ENCODE measurements around the gene MRPL54. TPM values are rescaled to one million over a fixed set of nuclear protein-coding genes. Genes with fewer than 3 reads are reported as not detected.
A peak's percentile ranks its signal among the peaks of the same experiment; 100 is the strongest.

MRPL54 gene
- total RNA-seq, 2 donors from 2014 or later, result 81.0 to 84.4 TPM

DNA sequence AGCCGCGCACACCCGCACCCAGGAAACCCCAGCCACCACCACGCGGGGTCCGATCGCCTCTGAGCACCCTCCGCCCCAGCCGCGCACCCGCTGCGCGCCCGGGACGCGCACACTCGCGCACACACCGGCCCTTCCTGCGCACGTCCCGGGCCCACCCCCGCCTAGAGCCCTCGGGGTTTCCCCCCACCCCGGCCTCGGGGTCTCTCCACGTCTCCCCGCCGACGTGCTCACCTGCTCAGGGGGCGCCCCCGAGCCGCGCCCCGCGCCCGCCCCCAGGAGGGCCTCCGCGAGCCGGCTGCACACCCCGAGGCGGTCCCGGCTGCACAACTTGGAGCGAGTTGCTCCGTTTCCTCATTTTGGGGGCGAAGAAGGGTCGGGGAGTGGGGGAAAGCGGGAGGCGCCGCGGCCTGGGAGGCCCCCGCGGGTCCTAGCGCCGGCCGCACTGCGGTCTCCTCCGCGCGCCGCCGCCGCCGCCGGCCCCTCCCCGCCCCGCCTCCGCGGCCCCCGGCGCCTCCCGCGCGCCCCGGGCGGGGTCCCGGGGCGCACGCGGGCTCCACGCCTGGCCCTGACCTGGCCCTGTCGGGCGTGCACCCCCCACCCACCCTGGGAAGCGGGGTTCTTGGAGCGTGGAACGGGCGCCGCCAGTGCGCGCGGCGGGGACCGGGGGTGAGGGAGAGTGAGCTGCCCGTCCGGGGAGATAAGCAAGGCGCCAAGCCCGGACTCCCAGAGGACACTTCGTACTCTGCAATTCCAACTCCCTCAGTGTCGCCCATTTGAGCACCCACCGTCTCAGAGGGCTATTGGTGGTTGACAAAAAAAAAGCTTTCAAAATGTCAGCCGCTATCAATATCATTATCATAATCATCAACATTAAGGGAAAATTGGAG lies 23.7 kb downstream of the MRPL54 start, which contains the start of gene MATK:
Gene MATK, minus strand, starts transcription at position 444 of the 887 bp plus-strand sequence. CDS start 1,246 bp downstream, outside the sequence.
- no peaks in the 10 kb centered on the region for H3K36me3 ChIP-seq
- H3K27ac ChIP-seq, result no peak within 1 kb of the TSS
- TF ChIP-seq, protein P1, sequence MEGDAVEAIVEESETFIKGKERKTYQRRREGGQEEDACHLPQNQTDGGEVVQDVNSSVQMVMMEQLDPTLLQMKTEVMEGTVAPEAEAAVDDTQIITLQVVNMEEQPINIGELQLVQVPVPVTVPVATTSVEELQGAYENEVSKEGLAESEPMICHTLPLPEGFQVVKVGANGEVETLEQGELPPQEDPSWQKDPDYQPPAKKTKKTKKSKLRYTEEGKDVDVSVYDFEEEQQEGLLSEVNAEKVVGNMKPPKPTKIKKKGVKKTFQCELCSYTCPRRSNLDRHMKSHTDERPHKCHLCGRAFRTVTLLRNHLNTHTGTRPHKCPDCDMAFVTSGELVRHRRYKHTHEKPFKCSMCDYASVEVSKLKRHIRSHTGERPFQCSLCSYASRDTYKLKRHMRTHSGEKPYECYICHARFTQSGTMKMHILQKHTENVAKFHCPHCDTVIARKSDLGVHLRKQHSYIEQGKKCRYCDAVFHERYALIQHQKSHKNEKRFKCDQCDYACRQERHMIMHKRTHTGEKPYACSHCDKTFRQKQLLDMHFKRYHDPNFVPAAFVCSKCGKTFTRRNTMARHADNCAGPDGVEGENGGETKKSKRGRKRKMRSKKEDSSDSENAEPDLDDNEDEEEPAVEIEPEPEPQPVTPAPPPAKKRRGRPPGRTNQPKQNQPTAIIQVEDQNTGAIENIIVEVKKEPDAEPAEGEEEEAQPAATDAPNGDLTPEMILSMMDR (IDR thresholded peaks at IDR 0.05), result no peak
- peaks cover 14 to 25% of the 10 kb centered on the region in 2 donors for H3K9me3 ChIP-seq
- peaks cover 0 to 9% of the 10 kb centered on the region in 2 donors for H3K4me1 ChIP-seq
- H3K4me3 ChIP-seq, result peak within 1 kb of the TSS; percentile 23 to 39
- no peak for DNase-seq (ENCODE audit: low spot score)
- H3K27me3 ChIP-seq, result peaks cover 0 to 7% of the 10 kb centered on the region in 2 donors

DNA sequence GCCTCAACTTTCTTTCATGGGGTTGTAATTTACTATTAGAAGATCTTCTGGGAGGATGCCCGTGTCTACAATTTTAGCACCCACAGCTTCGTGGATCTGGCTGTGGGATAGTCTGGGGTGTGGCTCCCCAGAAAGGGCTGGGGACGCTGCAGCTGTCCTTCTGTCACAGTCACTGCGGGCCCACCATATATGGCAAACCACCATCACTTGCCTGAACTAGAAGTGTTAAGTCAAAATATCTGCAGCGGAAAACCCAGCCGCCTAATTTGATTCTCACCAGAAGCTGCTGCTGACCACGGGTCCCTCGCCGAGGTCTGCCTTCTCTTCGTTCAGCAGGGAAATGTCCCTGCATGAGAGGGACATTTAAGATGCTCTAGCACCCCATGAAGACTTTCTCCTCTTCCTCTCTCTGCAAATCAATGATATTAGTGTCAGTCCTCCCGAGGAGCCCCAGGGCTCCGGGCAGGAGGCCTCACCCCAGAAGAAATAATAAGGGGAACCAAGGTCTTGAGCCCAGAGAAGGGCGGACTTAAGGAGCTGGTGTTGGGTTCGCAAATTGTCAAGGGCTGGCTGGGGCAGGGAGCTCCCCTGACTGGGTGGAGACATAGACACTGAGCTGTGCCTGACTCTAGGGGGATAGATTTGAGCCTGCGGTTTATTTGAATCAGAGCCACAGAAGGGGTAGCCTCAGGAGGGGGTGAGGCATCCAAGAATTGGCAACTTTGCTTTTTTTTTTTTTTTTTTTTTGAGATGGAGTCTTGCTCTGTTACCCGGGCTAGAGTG lies 26.7 kb downstream of the MRPL54 start:
- peaks cover 0 to 9% of the 10 kb centered on the region in 2 donors for H3K4me1 ChIP-seq
- H3K36me3 ChIP-seq, result no peaks in the 10 kb centered on the region
- peaks cover 0 to 8% of the 10 kb centered on the region in 2 donors for H3K9me3 ChIP-seq
- peaks cover 0 to 4% of the 10 kb centered on the region in 2 donors for H3K27me3 ChIP-seq
- no peak for DNase-seq (ENCODE audit: low spot score)
- TF ChIP-seq, protein P1 (IDR thresholded peaks at IDR 0.05), result no peak
- no peak overlapping the region for H3K4me3 ChIP-seq
- no peak overlapping the region for H3K27ac ChIP-seq

DNA sequence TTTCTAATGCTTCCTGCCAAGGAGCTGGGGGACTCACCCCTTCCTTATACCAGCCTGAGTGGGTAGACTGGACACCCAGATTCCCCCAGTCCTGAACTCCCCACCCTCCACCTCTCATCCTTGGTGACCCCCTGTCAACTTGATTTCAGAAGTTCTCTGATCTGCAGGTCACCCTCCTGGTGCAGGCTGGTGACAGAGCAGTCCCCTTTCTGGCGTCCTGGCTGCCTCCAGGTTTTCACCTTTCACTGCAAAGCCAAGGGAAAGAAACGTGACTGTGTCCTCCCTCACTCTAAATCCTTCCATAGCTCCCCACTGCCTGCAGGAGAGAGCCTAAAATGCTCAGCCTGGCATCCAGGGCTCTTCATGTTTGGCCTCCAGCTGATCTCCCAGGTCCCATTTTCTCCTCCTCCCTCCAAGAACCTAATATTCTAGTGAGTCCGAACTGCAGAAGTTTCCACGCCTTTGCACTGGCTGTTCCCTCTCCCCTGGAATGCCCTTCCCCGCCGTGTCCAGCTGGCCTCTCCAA lies 27.8 kb downstream of the MRPL54 start:
- Histone ChIP-seq H3K9me3 (peaks cover 0 to 8% of the 10 kb centered on the region in 2 donors), H3K4me1 (peaks cover 0 to 8% of the 10 kb centered on the region in 2 donors), H3K27ac (no peak overlapping the region), H3K4me3 (no peak overlapping the region), H3K27me3 (no peaks in the 10 kb centered on the region), H3K36me3 (no peaks in the 10 kb centered on the region)
- no peak for DNase-seq (ENCODE audit: low spot score)
- TF ChIP-seq, protein P1 (IDR thresholded peaks at IDR 0.05), result no peak

DNA sequence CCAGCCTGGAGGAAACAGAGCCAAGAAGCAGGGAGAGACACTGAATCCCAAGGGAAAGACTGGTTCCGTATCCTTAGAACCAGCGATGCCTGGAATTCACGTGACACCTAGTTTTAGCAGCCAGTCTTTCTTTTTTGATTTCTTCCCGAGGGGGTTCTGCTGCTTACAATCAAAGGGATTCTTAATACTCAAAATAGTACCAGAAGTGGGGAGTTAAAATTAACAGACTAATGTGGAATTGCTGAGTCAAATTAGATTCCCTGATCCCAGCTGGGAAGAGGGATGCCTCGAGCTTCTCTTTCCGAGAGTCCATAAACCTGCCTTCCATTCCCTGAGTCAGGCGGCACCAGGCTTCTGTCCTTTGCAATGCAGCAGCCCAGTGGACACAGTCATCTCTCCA lies 28.5 kb downstream of the MRPL54 start:
- H3K4me1 ChIP-seq, result peaks cover 0 to 2% of the 10 kb centered on the region in 2 donors
- no peak for DNase-seq (ENCODE audit: low spot score)
- no peaks in the 10 kb centered on the region for H3K27me3 ChIP-seq
- no peak overlapping the region for H3K4me3 ChIP-seq
- TF ChIP-seq, protein P1 (IDR thresholded peaks at IDR 0.05), result no peak
- peaks cover 0 to 10% of the 10 kb centered on the region in 2 donors for H3K9me3 ChIP-seq
- no peak overlapping the region for H3K27ac ChIP-seq
- H3K36me3 ChIP-seq, result no peaks in the 10 kb centered on the region

DNA sequence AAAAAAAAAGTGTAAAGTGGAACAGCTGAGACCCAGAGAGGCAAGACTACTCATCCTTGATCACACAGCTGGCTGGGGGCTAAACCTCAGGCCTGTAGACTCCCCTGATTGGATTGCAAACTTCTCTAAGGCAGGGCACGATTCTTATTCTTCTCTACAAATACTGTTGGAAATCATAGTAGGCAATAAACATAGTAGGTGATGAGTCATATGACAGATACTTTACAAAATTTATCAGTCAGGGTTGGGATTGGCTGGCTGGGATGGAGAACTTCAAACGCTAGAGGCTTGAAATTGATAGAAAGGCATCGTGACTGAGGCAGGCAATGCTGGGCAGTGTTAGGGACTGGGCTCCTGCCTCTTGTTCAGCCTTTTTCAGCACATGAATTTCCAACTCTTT lies 29.6 kb downstream of the MRPL54 start:
- H3K4me3 ChIP-seq, result no peak overlapping the region
- TF ChIP-seq, protein P1 (IDR thresholded peaks at IDR 0.05), result no peak
- H3K27ac ChIP-seq, result no peak overlapping the region
- no peak for DNase-seq (ENCODE audit: low spot score)
- no peaks in the 10 kb centered on the region for H3K36me3 ChIP-seq
- peaks cover 0 to 21% of the 10 kb centered on the region in 2 donors for H3K9me3 ChIP-seq
- no peaks in the 10 kb centered on the region for H3K27me3 ChIP-seq
- no peaks in the 10 kb centered on the region for H3K4me1 ChIP-seq

Measured in right atrium auricular region (tissue), 2 donors.